ENCODE measurements around the gene LACRT. TPM values are rescaled to one million over a fixed set of nuclear protein-coding genes. Genes with fewer than 3 reads are reported as not detected.

LACRT gene
- total and polyA plus RNA-seq, 4 donors: not detected

GRCh38 chr12:54641554-54641953 lies 6.9 kb upstream of the LACRT start:
- H3K4me3 ChIP-seq (ENCODE audit: low read depth in 1 of 3, low read length in 3 of 3): no peak overlapping the region
- 86% methylated on average over 1 of the region's 1 CpG for WGBS
- no peaks in the 10 kb centered on the region for H3K4me1 ChIP-seq (ENCODE audit: control insufficient read depth in 4 of 4, insufficient read depth in 4 of 4, low read length in 3 of 4)

More at GRCh38 chr12:54641554-54641953, 6.9 kb upstream of the LACRT start:
- Histone ChIP-seq H3K9ac (ENCODE audit: low read depth in 1 of 2, low read length in 2 of 2) (no peak overlapping the region), H3K36me3 (ENCODE audit: control insufficient read depth in 4 of 4, insufficient read depth in 3 of 4, low read depth in 1 of 4, low read length in 3 of 4) (no peaks in the 10 kb centered on the region), H3K27ac (ENCODE audit: low read depth in 1 of 2, low read length in 2 of 2) (no peak overlapping the region), H3K9me3 (ENCODE audit: control insufficient read depth in 4 of 4, low read length in 3 of 4) (no peaks in the 10 kb centered on the region), H3K27me3 (ENCODE audit: control insufficient read depth in 4 of 4, insufficient read depth in 4 of 4, low read length in 3 of 4) (peaks cover 0 to 5% (median 0%) of the 10 kb centered on the region in 4 donors)
- TF ChIP-seq RAD21 (IDR thresholded peaks at IDR 0.05): no peak
- no peak for TF ChIP-seq GABPA (IDR thresholded peaks at IDR 0.05 in 1 of 2, conservative IDR thresholded peaks at IDR 0.05 in 1 of 2)
- TF ChIP-seq ATF3 (IDR thresholded peaks at IDR 0.05): no peak
- TF ChIP-seq REST (IDR thresholded peaks at IDR 0.05): no peak
- no peak for TF ChIP-seq FOXA2 (IDR thresholded peaks at IDR 0.05)
- no peak for TF ChIP-seq RXRA (IDR thresholded peaks at IDR 0.05)
- no peak for TF ChIP-seq NR2F2 (IDR thresholded peaks at IDR 0.05)
- TF ChIP-seq, protein P1, sequence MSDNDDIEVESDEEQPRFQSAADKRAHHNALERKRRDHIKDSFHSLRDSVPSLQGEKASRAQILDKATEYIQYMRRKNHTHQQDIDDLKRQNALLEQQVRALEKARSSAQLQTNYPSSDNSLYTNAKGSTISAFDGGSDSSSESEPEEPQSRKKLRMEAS (IDR thresholded peaks at IDR 0.05): no peak
- TF ChIP-seq TAF1 (conservative IDR thresholded peaks at IDR 0.05): no peak
- no peak for TF ChIP-seq EGR1 (IDR thresholded peaks at IDR 0.05; ENCODE audit: low read depth in 2 of 2)
- no peak for TF ChIP-seq YY1 (IDR thresholded peaks at IDR 0.05)
- no peak for TF ChIP-seq CTCF (IDR thresholded peaks at IDR 0.05; ENCODE audit: low read depth, low read length, missing input control)
- TF ChIP-seq HNF4A (conservative IDR thresholded peaks at IDR 0.05): no peak
- no peak for TF ChIP-seq JUND (IDR thresholded peaks at IDR 0.05)
- TF ChIP-seq, protein P2, sequence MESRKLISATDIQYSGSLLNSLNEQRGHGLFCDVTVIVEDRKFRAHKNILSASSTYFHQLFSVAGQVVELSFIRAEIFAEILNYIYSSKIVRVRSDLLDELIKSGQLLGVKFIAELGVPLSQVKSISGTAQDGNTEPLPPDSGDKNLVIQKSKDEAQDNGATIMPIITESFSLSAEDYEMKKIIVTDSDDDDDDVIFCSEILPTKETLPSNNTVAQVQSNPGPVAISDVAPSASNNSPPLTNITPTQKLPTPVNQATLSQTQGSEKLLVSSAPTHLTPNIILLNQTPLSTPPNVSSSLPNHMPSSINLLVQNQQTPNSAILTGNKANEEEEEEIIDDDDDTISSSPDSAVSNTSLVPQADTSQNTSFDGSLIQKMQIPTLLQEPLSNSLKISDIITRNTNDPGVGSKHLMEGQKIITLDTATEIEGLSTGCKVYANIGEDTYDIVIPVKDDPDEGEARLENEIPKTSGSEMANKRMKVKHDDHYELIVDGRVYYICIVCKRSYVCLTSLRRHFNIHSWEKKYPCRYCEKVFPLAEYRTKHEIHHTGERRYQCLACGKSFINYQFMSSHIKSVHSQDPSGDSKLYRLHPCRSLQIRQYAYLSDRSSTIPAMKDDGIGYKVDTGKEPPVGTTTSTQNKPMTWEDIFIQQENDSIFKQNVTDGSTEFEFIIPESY (IDR thresholded peaks at IDR 0.05): no peak
- TF ChIP-seq SP1 (IDR thresholded peaks at IDR 0.05): no peak
- no peak for TF ChIP-seq HNF4G (IDR thresholded peaks at IDR 0.05)
- TF ChIP-seq FOXA1 (IDR thresholded peaks at IDR 0.05): no peak
- DNase-seq (ENCODE audit: low spot score): no peak
